Measurements from ENCODE around the gene RAD51.

Gene RAD51

DNA sequence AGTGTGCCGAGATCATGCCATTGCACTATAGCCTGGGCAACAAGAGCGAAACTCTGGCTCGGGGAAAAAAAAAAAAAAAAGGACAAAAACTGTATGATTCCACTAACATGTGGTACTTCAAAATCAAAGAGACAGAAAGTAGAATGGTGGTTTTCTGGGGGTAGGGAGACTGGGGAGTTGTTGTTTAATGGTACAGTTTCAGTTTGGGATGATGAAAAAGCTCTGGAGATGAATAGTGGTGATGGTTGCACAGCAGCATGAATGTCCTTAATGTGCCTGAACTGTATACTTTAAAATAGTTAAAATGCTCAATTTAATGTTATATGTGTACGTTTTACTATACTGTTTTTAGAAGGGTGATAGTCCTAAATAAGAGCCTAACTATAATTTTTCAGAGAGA is 27.4 kb downstream of the RAD51 start:
- TF ChIP-seq CTCF (IDR thresholded peaks at IDR 0.05; ENCODE audit: low read depth, low read length, missing control alignments) = no peak
- no peak overlapping the region for H3K4me3 ChIP-seq (replicated peaks; ENCODE audit: low read depth, low read length)
- no peak for DNase-seq (ENCODE audit: extremely low read depth, low read depth)

GRCh38 chr15:40722934-40723333 is 28.0 kb downstream of the RAD51 start:
- no peak for DNase-seq (ENCODE audit: extremely low read depth, low read depth)
- H3K4me3 ChIP-seq (replicated peaks; ENCODE audit: low read depth, low read length) = no peak overlapping the region
- TF ChIP-seq CTCF (IDR thresholded peaks at IDR 0.05; ENCODE audit: low read depth, low read length, missing control alignments) = no peak

DNA sequence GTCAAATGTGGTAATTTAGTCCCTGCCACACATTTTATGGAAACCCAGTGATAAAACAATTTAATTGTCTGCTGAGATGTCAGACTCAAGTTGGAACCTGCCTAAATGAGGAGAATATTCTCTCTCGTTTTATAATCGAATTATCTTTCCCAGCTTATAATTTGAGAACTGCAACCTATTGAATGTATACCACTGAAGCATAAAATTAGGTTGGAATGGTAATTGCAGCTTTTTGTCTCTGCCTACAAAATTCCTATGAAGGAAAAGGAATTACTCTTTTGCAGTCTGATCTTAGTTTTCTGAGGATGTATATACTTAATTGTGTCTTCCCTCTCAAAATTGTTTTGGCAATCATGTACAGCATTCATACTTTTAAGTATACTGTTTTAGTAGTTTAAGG is 28.9 kb downstream of the RAD51 start:
- H3K4me3 ChIP-seq (replicated peaks; ENCODE audit: low read depth, low read length) = no peak overlapping the region
- no peak for DNase-seq (ENCODE audit: extremely low read depth, low read depth)
- TF ChIP-seq CTCF (IDR thresholded peaks at IDR 0.05; ENCODE audit: low read depth, low read length, missing control alignments) = no peak

DNA sequence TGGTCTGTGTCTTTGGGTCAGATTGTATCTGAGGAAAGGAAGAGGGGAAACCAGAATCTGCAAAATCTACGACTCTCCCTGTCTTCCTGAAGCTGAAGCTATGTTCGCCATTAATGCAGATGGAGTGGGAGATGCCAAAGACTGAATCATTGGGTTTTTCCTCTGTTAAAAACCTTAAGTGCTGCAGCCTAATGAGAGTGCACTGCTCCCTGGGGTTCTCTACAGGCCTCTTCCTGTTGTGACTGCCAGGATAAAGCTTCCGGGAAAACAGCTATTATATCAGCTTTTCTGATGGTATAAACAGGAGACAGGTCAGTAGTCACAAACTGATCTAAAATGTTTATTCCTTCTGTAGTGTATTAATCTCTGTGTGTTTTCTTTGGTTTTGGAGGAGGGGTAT is 36.1 kb downstream of the RAD51 start:
- DNase-seq (ENCODE audit: extremely low read depth, low read depth) = no peak
- TF ChIP-seq CTCF (IDR thresholded peaks at IDR 0.05; ENCODE audit: low read depth, low read length, missing control alignments) = no peak
- H3K4me3 ChIP-seq (replicated peaks; ENCODE audit: low read depth, low read length) = no peak overlapping the region

DNA sequence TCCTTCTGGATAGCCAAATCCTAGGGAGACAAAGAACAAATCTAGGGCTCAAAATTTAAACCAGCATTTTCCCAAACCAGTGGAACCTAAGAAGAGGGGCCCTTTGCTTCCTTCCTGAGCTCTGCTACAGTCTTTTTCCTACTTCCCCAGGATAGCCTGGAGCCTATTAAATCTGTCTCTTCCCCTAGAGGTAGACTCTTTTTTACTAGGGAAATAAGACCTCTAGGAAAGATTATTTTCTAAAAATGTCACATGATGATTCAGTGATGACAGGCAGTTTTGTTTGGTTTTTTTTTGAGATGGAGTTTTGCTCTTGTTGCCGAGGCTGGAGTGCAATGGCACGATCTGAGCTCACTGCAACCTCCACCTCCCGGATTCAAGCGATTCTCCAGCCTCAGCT is 41.6 kb downstream of the RAD51 start:
- TF ChIP-seq CTCF (IDR thresholded peaks at IDR 0.05; ENCODE audit: low read depth, low read length, missing control alignments) = no peak
- no peak overlapping the region for H3K4me3 ChIP-seq (replicated peaks; ENCODE audit: low read depth, low read length)
- DNase-seq (ENCODE audit: extremely low read depth, low read depth) = no peak

- H3K4me3 ChIP-seq (replicated peaks; ENCODE audit: low read depth, low read length) = no peak overlapping the region
- DNase-seq (ENCODE audit: extremely low read depth, low read depth) = no peak
- TF ChIP-seq CTCF (IDR thresholded peaks at IDR 0.05; ENCODE audit: low read depth, low read length, missing control alignments) = no peak
These were observed 42.1 kb downstream of the RAD51 start for GRCh38 chr15:40737048-40737447.

GRCh38 chr15:40739047-40739446 is 44.1 kb downstream of the RAD51 start:
- H3K4me3 ChIP-seq (replicated peaks; ENCODE audit: low read depth, low read length) = no peak overlapping the region
- TF ChIP-seq CTCF (IDR thresholded peaks at IDR 0.05; ENCODE audit: low read depth, low read length, missing control alignments) = no peak
- DNase-seq (ENCODE audit: extremely low read depth, low read depth) = no peak
